Measurements from ENCODE around the gene PLOD1. TPM values are rescaled to one million over a fixed set of nuclear protein-coding genes. Genes with fewer than 3 reads are reported as not detected.

Gene PLOD1
- total and polyA plus RNA-seq, 4 donors = 28.9 to 95.9 (median 70.1) TPM

DNA sequence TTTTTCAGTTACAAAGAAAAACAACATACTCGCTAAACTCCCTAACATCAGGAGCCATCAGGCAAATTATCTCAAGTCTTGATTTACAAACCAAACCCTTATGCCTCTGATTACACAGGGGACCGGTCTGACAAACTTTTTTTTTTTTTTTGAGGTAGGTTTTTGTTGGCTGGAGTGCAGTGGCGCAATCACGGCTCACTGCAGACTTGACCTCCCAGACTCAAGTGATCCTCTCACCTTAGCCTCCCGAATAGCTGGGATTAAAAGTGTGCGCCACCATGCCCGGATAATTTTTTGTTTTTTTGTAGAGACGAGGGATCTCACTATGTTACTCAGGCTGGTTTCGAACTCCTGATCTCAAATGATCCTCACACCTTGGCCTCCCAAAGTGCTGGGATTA lies 81.0 kb downstream of the PLOD1 start:
- H3K9me3 ChIP-seq (ENCODE audit: control insufficient read depth, low read length) = no peaks in the 10 kb centered on the region
- no peak overlapping the region for H3K4me3 ChIP-seq (ENCODE audit: low read length in 2 of 2)
- ATAC-seq (ENCODE audit: low FRiP score) (no peak), DNase-seq (no peak)
- H3K4me1 ChIP-seq (ENCODE audit: control insufficient read depth in 1 of 2, insufficient read depth in 2 of 2, low read length in 2 of 2) = no peaks in the 10 kb centered on the region
- peaks cover 0 to 6% of the 10 kb centered on the region in 2 donors for H3K36me3 ChIP-seq (ENCODE audit: control insufficient read depth in 1 of 2, insufficient read depth in 2 of 2, low read length in 1 of 2)
- no peaks in the 10 kb centered on the region for H3K27me3 ChIP-seq (ENCODE audit: control insufficient read depth in 1 of 2, insufficient read depth in 2 of 2, low read length in 1 of 2)
- H3K27ac ChIP-seq (ENCODE audit: low read depth in 1 of 2, low read length in 2 of 2) = no peak overlapping the region
- WGBS, 2 donors = 93 to 95% methylated on average over 9 of the region's 9 CpGs
- intact Hi-C loops (cut with DNase I) = no loop called here

DNA sequence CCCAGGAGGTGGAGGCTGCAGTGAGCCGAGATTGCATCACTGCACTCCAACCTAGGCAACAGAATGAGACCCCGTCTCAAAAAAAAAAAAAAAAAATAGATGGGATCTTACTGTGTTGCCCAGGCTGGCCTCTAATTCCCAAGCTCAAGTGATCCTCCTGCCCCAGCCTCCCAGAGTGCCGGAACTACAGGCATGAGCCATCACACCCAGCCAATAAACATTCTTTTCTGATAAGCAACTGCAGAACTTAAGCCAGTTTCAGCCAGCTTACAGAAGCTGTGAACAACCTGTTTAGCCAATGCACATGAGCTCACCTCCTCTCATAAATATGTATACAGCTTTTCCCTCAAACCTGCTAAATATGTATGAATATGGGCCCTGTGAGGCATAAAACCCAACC lies 81.7 kb downstream of the PLOD1 start:
- ATAC-seq (ENCODE audit: low FRiP score) = no peak
- no peak for DNase-seq
- H3K4me1 ChIP-seq (ENCODE audit: control insufficient read depth in 1 of 2, insufficient read depth in 2 of 2, low read length in 2 of 2) = no peaks in the 10 kb centered on the region
- intact Hi-C loops (cut with DNase I) = no loop called here
- H3K4me3 ChIP-seq (ENCODE audit: low read length in 2 of 2) = no peak overlapping the region
- peaks cover 0 to 4% of the 10 kb centered on the region in 2 donors for H3K36me3 ChIP-seq (ENCODE audit: control insufficient read depth in 1 of 2, insufficient read depth in 2 of 2, low read length in 1 of 2)
- H3K27me3 ChIP-seq (ENCODE audit: control insufficient read depth in 1 of 2, insufficient read depth in 2 of 2, low read length in 1 of 2) = no peaks in the 10 kb centered on the region
- 92 to 95% methylated on average over 3 of the region's 3 CpGs for WGBS, 2 donors
- H3K9me3 ChIP-seq (ENCODE audit: control insufficient read depth, low read length) = no peaks in the 10 kb centered on the region
- no peak overlapping the region for H3K27ac ChIP-seq (ENCODE audit: low read depth in 1 of 2, low read length in 2 of 2)

DNA sequence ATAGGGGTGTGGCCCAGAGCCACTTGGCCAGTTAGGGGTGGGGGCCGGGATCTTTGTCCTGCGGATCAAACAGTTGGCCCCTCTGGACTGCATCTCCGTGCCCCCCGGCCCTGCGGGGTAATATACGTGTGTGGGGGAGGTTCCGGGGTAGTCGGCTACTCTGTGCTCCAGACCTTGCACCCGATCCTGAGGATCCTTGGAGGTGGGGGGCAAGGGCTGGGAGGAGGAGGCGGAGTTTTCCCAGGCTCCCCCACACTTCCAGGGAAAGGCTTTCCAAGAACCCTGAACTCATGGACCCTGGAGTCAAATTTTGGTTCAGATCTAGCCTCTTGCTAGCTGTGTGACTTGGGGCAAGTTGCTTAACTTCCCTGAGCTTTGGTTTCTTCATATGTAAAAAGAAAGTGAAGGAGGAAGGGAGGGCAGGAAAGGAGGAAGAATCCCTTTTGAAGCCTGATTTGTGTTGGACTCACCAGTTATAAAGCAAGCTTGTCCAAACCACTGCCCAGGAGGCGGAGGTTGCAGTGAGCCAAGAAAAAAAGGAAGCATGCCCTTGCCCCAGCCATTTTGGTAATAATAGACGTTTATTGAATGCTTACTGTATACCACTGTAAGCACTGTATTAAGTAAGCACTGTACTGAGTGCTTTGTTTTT lies 85.5 kb downstream of the PLOD1 start:
- H3K27me3 ChIP-seq (ENCODE audit: control insufficient read depth in 1 of 2, insufficient read depth in 2 of 2, low read length in 1 of 2) = no peaks in the 10 kb centered on the region
- H3K9me3 ChIP-seq (ENCODE audit: control insufficient read depth, low read length) = no peaks in the 10 kb centered on the region
- intact Hi-C loops (cut with DNase I) = no loop called here
- no peaks in the 10 kb centered on the region for H3K4me1 ChIP-seq (ENCODE audit: control insufficient read depth in 1 of 2, insufficient read depth in 2 of 2, low read length in 2 of 2)
- H3K4me3 ChIP-seq (ENCODE audit: low read length in 2 of 2) = peak overlapping the region; percentile 53 to 83
- ATAC-seq (ENCODE audit: low FRiP score) (no peak), DNase-seq (no peak)
- H3K36me3 ChIP-seq (ENCODE audit: control insufficient read depth in 1 of 2, insufficient read depth in 2 of 2, low read length in 1 of 2) = peaks cover 0 to 3% of the 10 kb centered on the region in 2 donors
- WGBS, 2 donors = 7 to 8% methylated on average over 12 of the region's 12 CpGs
- H3K27ac ChIP-seq (ENCODE audit: low read depth in 1 of 2, low read length in 2 of 2) = peak overlapping the region in 1 of 2 donors; percentile 28

DNA sequence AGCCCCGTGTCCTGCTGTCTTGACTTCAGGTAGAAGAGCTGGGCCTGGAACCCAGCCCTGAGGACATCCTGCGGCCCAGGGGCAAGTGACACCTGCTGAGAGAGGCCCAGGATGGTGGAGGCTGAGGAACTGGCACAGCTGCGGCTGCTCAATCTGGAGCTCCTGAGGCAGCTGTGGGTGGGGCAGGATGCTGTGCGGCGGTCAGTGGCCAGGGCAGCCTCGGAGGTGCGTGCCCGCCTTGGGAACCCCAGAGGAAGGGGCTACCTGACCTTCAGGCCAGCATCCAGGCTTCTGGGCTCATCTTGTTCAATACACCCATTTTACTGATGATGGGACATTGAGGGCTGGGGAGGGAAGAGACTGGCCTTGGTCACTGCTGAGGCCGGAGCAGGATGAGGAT lies 87.1 kb downstream of the PLOD1 start:
- 92 to 96% methylated on average over 7 to 9 of the region's 9 CpGs for WGBS, 2 donors
- intact Hi-C loops (cut with DNase I) = no loop called here
- Histone ChIP-seq H3K27ac (ENCODE audit: low read depth in 1 of 2, low read length in 2 of 2) (no peak overlapping the region), H3K9me3 (ENCODE audit: control insufficient read depth, low read length) (no peaks in the 10 kb centered on the region), H3K36me3 (ENCODE audit: control insufficient read depth in 1 of 2, insufficient read depth in 2 of 2, low read length in 1 of 2) (peaks cover 0 to 3% of the 10 kb centered on the region in 2 donors), H3K4me1 (ENCODE audit: control insufficient read depth in 1 of 2, insufficient read depth in 2 of 2, low read length in 2 of 2) (no peaks in the 10 kb centered on the region), H3K4me3 (ENCODE audit: low read length in 2 of 2) (no peak overlapping the region), H3K27me3 (ENCODE audit: control insufficient read depth in 1 of 2, insufficient read depth in 2 of 2, low read length in 1 of 2) (no peaks in the 10 kb centered on the region)
- no peak for ATAC-seq (ENCODE audit: low FRiP score)
- DNase-seq = no peak

DNA sequence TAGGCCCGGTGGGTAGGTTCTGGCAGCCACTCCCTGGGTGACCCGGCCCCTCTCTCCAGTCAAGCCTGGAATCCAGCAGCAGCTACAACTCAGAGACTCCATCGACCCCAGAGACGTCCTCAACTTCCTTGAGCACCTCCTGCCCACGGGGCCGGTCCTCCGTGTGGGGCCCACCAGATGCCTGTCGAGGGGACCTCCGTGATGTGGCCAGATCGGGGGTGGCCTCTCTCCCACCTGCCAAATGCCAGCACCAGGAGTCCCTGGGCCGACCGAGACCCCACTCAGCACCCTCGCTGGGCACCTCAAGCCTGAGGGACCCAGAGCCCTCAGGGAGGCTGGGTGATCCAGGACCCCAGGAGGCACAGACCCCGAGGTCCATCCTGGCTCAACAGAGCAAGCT lies 87.5 kb downstream of the PLOD1 start:
- H3K27ac ChIP-seq (ENCODE audit: low read depth in 1 of 2, low read length in 2 of 2) = no peak overlapping the region
- 93 to 94% methylated on average over 14 of the region's 14 CpGs for WGBS, 2 donors
- H3K36me3 ChIP-seq (ENCODE audit: control insufficient read depth in 1 of 2, insufficient read depth in 2 of 2, low read length in 1 of 2) = peaks cover 0 to 3% of the 10 kb centered on the region in 2 donors
- H3K4me1 ChIP-seq (ENCODE audit: control insufficient read depth in 1 of 2, insufficient read depth in 2 of 2, low read length in 2 of 2) = no peaks in the 10 kb centered on the region
- DNase-seq (no peak), ATAC-seq (ENCODE audit: low FRiP score) (no peak)
- no peak overlapping the region for H3K4me3 ChIP-seq (ENCODE audit: low read length in 2 of 2)
- intact Hi-C loops (cut with DNase I) = no loop called here
- H3K27me3 ChIP-seq (ENCODE audit: control insufficient read depth in 1 of 2, insufficient read depth in 2 of 2, low read length in 1 of 2) = no peaks in the 10 kb centered on the region
- H3K9me3 ChIP-seq (ENCODE audit: control insufficient read depth, low read length) = no peaks in the 10 kb centered on the region

Other genes with a start within 250 kb of the PLOD1 start
- under 1 TPM in 1 of 2 donors, not detected in 1; 0.21 TPM for gene DRAXIN, start 243.0 kb upstream of the PLOD1 start, total RNA-seq
- under 1 TPM in 1 of 2 donors, not detected in 1; 0.03 TPM for gene DRAXIN, start 243.0 kb upstream of the PLOD1 start, polyA plus RNA-seq
- gene AGTRAP, start 198.6 kb upstream of the PLOD1 start, total RNA-seq = 10 to 100 TPM; 33.4 to 40.3 TPM
- 10 to 100 TPM; 22.2 to 61.2 TPM for gene AGTRAP, start 198.6 kb upstream of the PLOD1 start, polyA plus RNA-seq
- gene C1orf167, start 172.5 kb upstream of the PLOD1 start, total RNA-seq = 1 to 10 TPM; 1.3 to 3.6 TPM
- 1 to 10 TPM in 1 of 2 donors, under 1 TPM in 1; 0.75 to 2.3 TPM for gene C1orf167, start 172.5 kb upstream of the PLOD1 start, polyA plus RNA-seq
- gene MTHFR, start 128.8 kb upstream of the PLOD1 start, total RNA-seq = 10 to 100 TPM; 32.1 to 53.0 TPM
- gene MTHFR, start 128.8 kb upstream of the PLOD1 start, polyA plus RNA-seq = 10 to 100 TPM in 1 of 2 donors, 1 to 10 TPM in 1; 4.6 to 22.0 TPM
- 10 to 100 TPM; 25.8 to 37.5 TPM for gene CLCN6, start 128.5 kb upstream of the PLOD1 start, total RNA-seq
- 10 to 100 TPM in 1 of 2 donors, 1 to 10 TPM in 1; 3.9 to 15.5 TPM for gene CLCN6, start 128.5 kb upstream of the PLOD1 start, polyA plus RNA-seq
- under 1 TPM in 1 of 2 donors, not detected in 1; 0.48 TPM for gene NPPA, start 86.9 kb upstream of the PLOD1 start, total RNA-seq
- gene NPPA, start 86.9 kb upstream of the PLOD1 start, polyA plus RNA-seq = 1 to 10 TPM in 1 of 2 donors, under 1 TPM in 1; 0.23 to 5.5 TPM
- not detected for gene NPPB, start 75.8 kb upstream of the PLOD1 start, total RNA-seq
- 10 to 100 TPM in 1 of 2 donors, under 1 TPM in 1; 0.87 to 25.7 TPM for gene NPPB, start 75.8 kb upstream of the PLOD1 start, polyA plus RNA-seq
- 10 to 100 TPM; 31.7 to 37.1 TPM for gene KIAA2013, start 8.3 kb upstream of the PLOD1 start, total RNA-seq
- gene KIAA2013, start 8.3 kb upstream of the PLOD1 start, polyA plus RNA-seq = 10 to 100 TPM; 19.7 to 34.6 TPM
- 10 to 100 TPM; 57.1 TPM for gene MFN2, start 45.7 kb downstream of the PLOD1 start, total RNA-seq
- gene MFN2, start 45.7 kb downstream of the PLOD1 start, polyA plus RNA-seq = 10 to 100 TPM; 22.4 to 33.3 TPM
- gene MIIP, start 84.8 kb downstream of the PLOD1 start, total RNA-seq = 10 to 100 TPM; 19.5 to 25.4 TPM
- 100 to 1,000 TPM in 1 of 2 donors, 10 to 100 TPM in 1; 16.3 to 132 TPM for gene MIIP, start 84.8 kb downstream of the PLOD1 start, polyA plus RNA-seq
- gene TNFRSF8, start 128.6 kb downstream of the PLOD1 start, total RNA-seq = 1 to 10 TPM in 1 of 2 donors, under 1 TPM in 1; 0.88 to 4.7 TPM
- 1 to 10 TPM in 1 of 2 donors, under 1 TPM in 1; 0.74 to 1.8 TPM for gene TNFRSF8, start 128.6 kb downstream of the PLOD1 start, polyA plus RNA-seq
- 10 to 100 TPM; 42.1 to 98.5 TPM for gene TNFRSF1B, start 232.3 kb downstream of the PLOD1 start, total RNA-seq
- gene TNFRSF1B, start 232.3 kb downstream of the PLOD1 start, polyA plus RNA-seq = 10 to 100 TPM in 1 of 2 donors, 1 to 10 TPM in 1; 5.0 to 12.8 TPM

Measured in aorta (tissue), 5 donors.